ENCODE measurements around the gene B4GALT5. TPM values are rescaled to one million over a fixed set of nuclear protein-coding genes. Genes with fewer than 3 reads are reported as not detected.

B4GALT5 gene
- total RNA-seq, 1 donor from 2014 or later: 115 TPM

GRCh38 chr20:49742948-49743347 lies 29.3 kb upstream of the B4GALT5 start:
- Mint-ChIP-seq H3K27ac (ENCODE audit: unreplicated experiment) (no peak overlapping the region), H3K4me3 (ENCODE audit: unreplicated experiment) (no peak overlapping the region), H3K36me3 (ENCODE audit: low read depth, unreplicated experiment) (no peaks in the 10 kb centered on the region), H3K4me1 (ENCODE audit: unreplicated experiment) (peaks cover 6% of the 10 kb centered on the region), H3K9me3 (ENCODE audit: unreplicated experiment) (no peaks in the 10 kb centered on the region), H3K27me3 (ENCODE audit: unreplicated experiment) (no peaks in the 10 kb centered on the region)
- DNase-seq (ENCODE audit: low spot score): no peak
- no peak for TF ChIP-seq CTCF (IDR thresholded peaks at IDR 0.05; ENCODE audit: unreplicated experiment)

- Mint-ChIP-seq H3K4me3 (ENCODE audit: unreplicated experiment) (no peak overlapping the region), H3K4me1 (ENCODE audit: unreplicated experiment) (no peaks in the 10 kb centered on the region), H3K27ac (ENCODE audit: unreplicated experiment) (no peak overlapping the region), H3K27me3 (ENCODE audit: unreplicated experiment) (no peaks in the 10 kb centered on the region), H3K9me3 (ENCODE audit: unreplicated experiment) (no peaks in the 10 kb centered on the region), H3K36me3 (ENCODE audit: low read depth, unreplicated experiment) (no peaks in the 10 kb centered on the region)
- TF ChIP-seq CTCF (IDR thresholded peaks at IDR 0.05; ENCODE audit: unreplicated experiment): no peak
- no peak for DNase-seq (ENCODE audit: low spot score)
These were observed 28.3 kb upstream of the B4GALT5 start for GRCh38 chr20:49741977-49742376.

GRCh38 chr20:49740807-49741206 lies 27.1 kb upstream of the B4GALT5 start:
- TF ChIP-seq CTCF (IDR thresholded peaks at IDR 0.05; ENCODE audit: unreplicated experiment): no peak
- no peak for DNase-seq (ENCODE audit: low spot score)
- Mint-ChIP-seq H3K9me3 (ENCODE audit: unreplicated experiment) (no peaks in the 10 kb centered on the region), H3K4me3 (ENCODE audit: unreplicated experiment) (no peak overlapping the region), H3K27me3 (ENCODE audit: unreplicated experiment) (no peaks in the 10 kb centered on the region), H3K27ac (ENCODE audit: unreplicated experiment) (no peak overlapping the region), H3K4me1 (ENCODE audit: unreplicated experiment) (peaks cover 2% of the 10 kb centered on the region), H3K36me3 (ENCODE audit: low read depth, unreplicated experiment) (no peaks in the 10 kb centered on the region)

GRCh38 chr20:49739042-49739441 lies 25.4 kb upstream of the B4GALT5 start:
- no peaks in the 10 kb centered on the region for H3K36me3 Mint-ChIP-seq (ENCODE audit: low read depth, unreplicated experiment)
- peaks cover 2% of the 10 kb centered on the region for H3K4me1 Mint-ChIP-seq (ENCODE audit: unreplicated experiment)
- H3K27me3 Mint-ChIP-seq (ENCODE audit: unreplicated experiment): no peaks in the 10 kb centered on the region
- no peaks in the 10 kb centered on the region for H3K9me3 Mint-ChIP-seq (ENCODE audit: unreplicated experiment)
- no peak for DNase-seq (ENCODE audit: low spot score)
- H3K4me3 Mint-ChIP-seq (ENCODE audit: unreplicated experiment): no peak overlapping the region
- no peak overlapping the region for H3K27ac Mint-ChIP-seq (ENCODE audit: unreplicated experiment)
- no peak for TF ChIP-seq CTCF (IDR thresholded peaks at IDR 0.05; ENCODE audit: unreplicated experiment)

- no peak for DNase-seq (ENCODE audit: low spot score)
- H3K27me3 Mint-ChIP-seq (ENCODE audit: unreplicated experiment): no peaks in the 10 kb centered on the region
- no peak overlapping the region for H3K4me3 Mint-ChIP-seq (ENCODE audit: unreplicated experiment)
- TF ChIP-seq CTCF (IDR thresholded peaks at IDR 0.05; ENCODE audit: unreplicated experiment): no peak
- no peak overlapping the region for H3K27ac Mint-ChIP-seq (ENCODE audit: unreplicated experiment)
- H3K4me1 Mint-ChIP-seq (ENCODE audit: unreplicated experiment): peaks cover 4% of the 10 kb centered on the region
- no peaks in the 10 kb centered on the region for H3K9me3 Mint-ChIP-seq (ENCODE audit: unreplicated experiment)
- no peaks in the 10 kb centered on the region for H3K36me3 Mint-ChIP-seq (ENCODE audit: low read depth, unreplicated experiment)
These were observed 23.6 kb upstream of the B4GALT5 start for GRCh38 chr20:49737260-49737659.
